Fibroblast of mammary gland (primary cell): Measurements from ENCODE around the gene EFNA5.
"Not testable (repeated sequence)": the region's sequence is repeated elsewhere in the genome, so short reads cannot be mapped to it uniquely, and the experiment has no call there.

ENCODE experiments used
- DNase-seq: peaks from one replicate; pipeline ENCODE4 v3.0.0-alpha.2; 2010; ENCODE audit warnings: low read depth
- H3K4me3 ChIP-seq: 2 replicates; pipeline ENCODE4 v1.5.1; 2011; ENCODE audit warnings: low read depth, mild to moderate bottlenecking, low read length, moderate library complexity; ENCODE audit not compliant: control insufficient read depth
- CTCF ChIP-seq: conservative IDR thresholded peaks from 2 replicates; pipeline ENCODE4 v1.5.1; 2011; ENCODE audit warnings: low read depth, low read length, inconsistent platforms; ENCODE audit not compliant: control insufficient read depth, insufficient read depth

EFNA5 gene

GRCh38 chr5:107437986-107438510 is 232.7 kb downstream of the EFNA5 start:
- H3K4me3 ChIP-seq, result no peak overlapping the region
- TF ChIP-seq CTCF, result no peak
- no peak for DNase-seq

DNA sequence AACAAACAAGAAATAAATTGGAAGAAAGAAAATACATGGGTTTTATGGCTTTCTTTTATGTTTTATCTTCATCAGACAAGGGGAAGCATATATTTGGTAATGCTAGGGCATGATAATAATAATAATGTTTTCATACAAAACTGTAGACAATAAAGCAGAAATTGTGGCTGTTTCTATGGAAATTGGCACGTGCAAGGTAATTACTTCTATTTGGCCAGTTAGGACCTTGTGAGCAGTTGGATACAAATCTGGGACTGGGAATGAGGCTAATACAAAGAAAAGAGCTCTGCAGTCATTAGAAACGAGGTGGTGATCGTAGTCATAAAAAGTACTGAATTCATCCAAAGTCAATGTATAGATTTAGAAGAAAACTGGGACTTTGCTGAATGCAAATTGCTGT is 233.6 kb downstream of the EFNA5 start:
- no peak overlapping the region for H3K4me3 ChIP-seq
- TF ChIP-seq CTCF, result no peak
- no peak for DNase-seq

- no peak for DNase-seq
- no peak for TF ChIP-seq CTCF
- H3K4me3 ChIP-seq, result no peak overlapping the region
Measured at GRCh38 chr5:107436201-107436600, 234.5 kb downstream of the EFNA5 start.

DNA sequence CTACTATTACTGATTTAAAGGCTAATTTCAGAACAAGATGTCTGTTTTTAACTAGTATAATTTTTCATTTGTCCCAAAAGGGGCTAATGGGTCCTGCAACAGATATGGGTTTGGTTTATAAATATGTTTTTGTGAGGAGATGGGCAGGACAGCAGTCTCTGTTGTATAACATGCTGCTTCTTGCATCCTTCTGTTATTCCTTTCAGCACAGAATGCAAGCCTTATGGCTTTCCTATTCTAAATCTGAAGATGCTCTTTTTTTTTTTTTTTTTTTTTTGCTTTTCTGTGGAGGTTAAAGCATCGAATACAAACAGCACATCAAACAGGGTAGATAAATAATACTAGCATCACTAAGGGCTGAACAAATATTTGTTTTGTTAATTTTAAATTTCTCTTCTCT is 235.7 kb downstream of the EFNA5 start:
- no peak for TF ChIP-seq CTCF
- no peak for DNase-seq
- H3K4me3 ChIP-seq, result no peak overlapping the region

DNA sequence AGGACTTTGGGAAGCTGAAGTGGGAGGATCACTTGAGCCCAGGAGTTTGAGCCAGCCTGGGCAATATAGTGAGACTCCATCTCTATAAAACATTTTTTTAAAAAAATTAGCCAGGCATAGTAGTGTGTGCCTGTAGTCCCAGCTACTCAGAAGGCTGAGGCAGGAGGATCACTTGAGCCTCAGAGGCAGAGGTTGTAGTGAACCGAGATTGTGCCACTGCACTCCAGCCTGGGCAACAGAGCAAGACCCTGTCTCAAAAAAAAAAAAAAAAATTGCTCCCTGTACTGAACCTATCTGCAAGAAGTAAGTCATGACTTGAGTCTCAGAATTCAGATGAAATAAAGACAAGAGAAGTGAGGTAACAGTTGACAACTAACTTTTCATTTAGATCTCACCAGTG is 237.1 kb downstream of the EFNA5 start:
- DNase-seq, H3K4me3 ChIP-seq: not testable (repeated sequence)

DNA sequence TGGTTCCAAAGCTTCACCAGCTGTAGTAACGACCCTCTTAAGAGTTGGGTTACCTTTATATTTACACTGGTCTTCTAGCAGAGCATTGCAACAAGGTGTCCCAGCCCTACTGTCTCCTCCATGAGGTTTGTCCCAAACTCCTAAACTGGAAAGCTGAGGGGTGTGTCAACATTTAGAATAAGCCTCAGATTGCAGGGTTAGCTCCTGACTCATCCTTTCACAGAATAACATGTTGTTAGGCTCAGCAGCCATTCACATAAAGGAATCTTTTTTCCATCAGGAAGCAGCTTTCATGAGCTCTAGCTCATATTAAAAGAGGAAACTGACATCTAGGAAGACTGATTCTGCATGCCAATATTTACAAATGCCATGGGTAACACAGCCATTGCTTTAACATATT is 238.7 kb downstream of the EFNA5 start:
- TF ChIP-seq CTCF, result no peak
- H3K4me3 ChIP-seq, result no peak overlapping the region
- DNase-seq, result peak; percentile 63

- TF ChIP-seq CTCF, result no peak
- H3K4me3 ChIP-seq, result no peak overlapping the region
Measured at GRCh38 chr5:107431536-107431935, 239.2 kb downstream of the EFNA5 start.

More at GRCh38 chr5:107431536-107431935, 239.2 kb downstream of the EFNA5 start:
- no peak for DNase-seq
